NCI-H446 (cell line): Measurements from ENCODE around the gene DNAH11.
"Not testable (repeated sequence)": the region's sequence is repeated elsewhere in the genome, so short reads cannot be mapped to it uniquely, and the experiment has no call there.

Experiments used
- DNase-seq, 2 experiments: peaks; one replicate each; lab custom pipeline; 2025; lab: John Stamatoyannopoulos, UW

DNAH11 gene

DNA sequence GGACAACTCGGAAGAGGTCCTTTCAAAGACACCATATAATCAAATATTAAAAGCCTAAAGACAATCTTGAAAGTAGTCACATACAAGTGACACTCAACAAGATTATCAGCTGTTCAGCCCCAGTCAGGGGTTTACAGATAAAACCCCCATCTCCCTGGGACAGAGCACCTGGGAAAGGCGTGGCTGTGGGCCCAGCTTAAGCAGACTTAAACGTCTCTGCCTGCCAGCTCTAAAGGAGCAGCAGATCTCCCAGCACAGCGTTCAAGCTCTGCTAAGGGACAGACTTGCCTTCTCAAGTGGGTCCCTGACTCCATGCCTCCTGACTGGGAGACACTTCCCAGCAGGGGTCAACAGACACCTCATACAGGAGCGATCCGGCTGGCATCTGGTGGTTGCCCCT lies 384.9 kb downstream of the DNAH11 start:
- DNase-seq, result no peak

DNA sequence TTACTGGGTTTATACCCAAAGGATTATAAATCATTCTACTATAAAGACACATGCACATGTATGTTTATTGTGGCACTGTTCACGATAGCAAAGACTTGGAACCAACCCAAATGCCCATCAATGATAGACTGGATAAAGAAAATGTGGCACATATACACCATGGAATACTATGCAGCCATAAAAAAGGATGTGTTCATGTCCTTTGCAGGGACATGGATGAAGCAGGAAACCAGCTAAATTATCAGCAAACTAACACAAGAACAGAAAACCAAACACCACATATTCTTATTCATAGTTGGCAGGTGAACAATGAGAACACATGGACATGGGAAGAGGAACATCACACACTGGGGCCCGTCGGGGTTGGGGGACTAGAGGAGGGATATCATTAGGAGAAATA lies 390.5 kb downstream of the DNAH11 start:
- not testable (repeated sequence) for DNase-seq

DNA sequence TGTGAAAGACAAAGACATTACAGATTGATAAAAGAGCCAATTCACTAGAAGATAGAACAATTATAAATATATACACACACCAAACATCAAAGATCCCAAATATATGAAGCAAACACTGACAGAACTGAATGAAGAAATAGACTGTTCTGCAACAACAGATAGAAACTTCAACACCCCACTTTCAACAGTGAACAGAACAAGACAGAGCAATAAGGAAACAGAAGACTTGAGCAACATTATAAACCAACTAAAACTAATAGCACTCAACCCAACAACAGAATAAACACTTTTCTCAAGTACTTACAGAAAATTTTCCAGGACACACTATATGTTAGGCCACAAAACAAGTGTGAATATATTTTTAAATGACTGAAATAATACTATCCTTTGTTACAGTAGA lies 392.0 kb downstream of the DNAH11 start:
- DNase-seq, result no peak

DNA sequence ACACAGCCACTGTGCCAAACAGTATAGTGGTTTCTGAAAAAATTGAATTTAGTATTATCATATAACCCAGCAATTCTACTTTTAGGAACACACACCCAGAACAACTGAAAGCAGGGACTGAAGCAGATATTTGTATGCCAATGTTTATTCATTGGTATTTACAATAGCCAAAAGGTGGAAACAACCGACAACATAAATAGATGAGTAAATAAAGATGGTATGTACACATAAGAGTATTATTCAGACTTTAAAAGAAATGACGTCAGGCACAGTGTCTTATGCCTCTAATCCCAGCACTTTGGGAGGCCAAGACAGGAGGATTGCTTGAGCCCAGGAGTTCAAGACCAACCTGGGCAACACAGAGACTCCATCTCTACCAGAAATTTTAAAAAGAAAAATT lies 395.6 kb downstream of the DNAH11 start:
- DNase-seq, result no peak

DNA sequence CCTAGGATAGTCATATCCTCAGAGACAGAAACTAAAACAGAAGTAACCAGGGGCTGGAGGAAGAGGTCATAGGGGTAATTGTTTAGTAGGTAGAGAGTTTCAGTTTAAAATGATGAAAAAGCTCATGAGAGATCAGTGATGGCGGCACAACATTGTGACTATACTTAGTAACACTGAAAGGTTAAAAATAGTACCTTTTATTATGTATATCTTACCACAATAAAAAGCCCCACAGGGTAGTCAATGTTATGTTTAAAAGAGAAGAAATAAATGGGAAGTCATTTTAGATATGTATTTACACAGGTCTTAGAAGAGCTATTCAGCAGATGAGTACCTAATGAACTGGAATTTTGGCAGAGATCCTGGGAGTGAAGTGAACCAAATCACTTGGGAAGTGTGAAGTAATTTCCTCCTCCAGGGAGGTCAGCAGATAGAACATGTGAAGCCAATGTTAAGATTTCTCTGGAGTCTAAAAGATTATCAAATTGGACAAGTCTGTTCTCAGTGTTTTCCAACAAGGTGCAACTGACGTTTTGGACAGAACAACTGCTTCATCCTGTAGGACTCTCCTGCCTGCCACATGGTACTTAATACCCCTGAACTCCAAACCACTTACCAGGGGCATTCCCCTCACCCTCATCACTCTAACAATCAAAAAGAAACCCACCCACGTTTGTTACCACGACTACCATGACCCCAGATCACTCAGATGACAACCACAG lies 396.5 kb downstream of the DNAH11 start:
- DNase-seq, result peak; percentile 26 to 38

DNA sequence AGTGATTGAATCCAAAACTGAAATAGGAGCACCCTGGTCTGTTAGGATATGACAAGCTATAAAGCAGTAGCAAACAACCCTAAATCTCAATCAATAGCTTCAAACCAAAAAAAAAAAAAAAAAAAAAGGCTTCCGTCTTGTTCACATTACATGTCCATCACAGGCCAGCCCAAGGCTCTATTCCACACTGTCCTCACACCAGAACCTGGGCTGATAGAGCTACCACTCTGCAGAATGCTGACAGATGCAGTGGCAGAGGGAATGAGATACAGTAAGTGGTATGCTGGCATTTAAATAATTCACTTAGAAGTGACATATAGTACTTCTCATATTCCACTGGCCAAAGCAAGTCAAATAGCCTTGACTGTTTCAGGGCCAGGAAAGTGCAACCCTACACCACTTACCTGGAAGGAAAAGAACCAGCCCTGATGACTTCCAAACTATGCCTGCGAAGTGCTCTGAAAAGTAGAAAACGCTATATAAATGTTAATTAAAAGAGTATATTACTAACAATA lies 397.1 kb downstream of the DNAH11 start:
- no peak for DNase-seq

DNA sequence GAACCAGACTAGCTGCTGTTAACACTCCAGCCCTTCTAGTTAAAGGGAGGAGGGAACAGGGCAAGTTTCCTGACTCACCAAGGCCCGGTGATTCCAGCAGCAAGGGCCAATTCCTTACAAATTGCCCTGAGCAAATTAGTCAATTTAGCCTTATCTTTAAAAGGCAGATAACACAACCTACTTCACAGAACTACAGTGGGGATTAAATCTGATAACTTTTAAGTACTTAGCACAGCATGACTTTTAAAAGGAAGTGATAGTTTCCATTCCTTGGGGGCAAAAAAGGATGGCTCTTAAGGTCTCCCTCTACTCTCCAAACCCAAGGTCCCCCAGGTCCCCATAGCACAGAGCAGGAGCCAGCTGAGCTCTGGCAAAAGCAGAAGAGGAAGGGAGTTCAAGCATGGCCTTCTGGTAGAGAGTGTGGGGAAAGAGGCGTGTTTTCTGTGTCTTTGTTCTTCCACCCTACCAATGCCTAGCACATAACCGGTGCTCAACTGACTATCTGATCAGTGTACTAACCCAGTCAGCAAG lies 398.8 kb downstream of the DNAH11 start:
- no peak for DNase-seq

DNA sequence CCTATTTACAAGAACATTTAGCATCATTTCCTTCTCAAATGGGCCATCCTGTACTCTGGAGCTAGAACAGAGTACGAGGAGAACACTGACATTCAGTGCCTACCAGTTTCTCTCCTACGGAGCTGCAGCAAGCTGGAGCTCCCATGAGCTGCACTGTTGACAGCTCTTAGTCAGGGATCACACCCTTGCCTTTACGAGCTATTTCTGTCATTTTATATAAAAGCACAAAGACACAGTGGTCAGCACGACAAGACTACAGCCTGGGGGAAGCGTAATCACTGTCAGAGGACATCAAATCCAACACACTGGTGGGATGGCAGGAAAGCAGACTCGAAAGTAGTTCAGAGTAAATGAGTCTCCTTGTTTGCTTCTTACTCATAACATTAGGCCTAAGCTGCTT lies 400.1 kb downstream of the DNAH11 start:
- DNase-seq, result no peak

DNA sequence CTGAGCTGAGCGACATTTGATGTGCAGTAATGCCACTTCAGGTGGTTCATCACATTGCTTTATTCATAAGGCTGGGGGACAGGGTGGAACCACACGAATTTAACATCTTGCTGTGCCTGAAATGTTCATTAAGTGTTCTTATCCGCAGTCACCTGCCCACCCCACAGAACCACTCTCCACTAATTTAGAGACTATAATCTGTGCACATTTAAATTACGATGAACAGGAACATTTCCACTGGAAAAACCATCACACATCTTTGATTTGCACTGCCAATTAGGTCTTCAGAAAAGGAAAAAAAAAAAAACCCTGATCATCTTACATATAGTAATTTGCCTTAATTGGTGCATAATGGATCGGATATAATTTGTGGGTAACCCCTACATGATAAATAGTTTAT lies 400.6 kb downstream of the DNAH11 start:
- DNase-seq, result no peak

DNA sequence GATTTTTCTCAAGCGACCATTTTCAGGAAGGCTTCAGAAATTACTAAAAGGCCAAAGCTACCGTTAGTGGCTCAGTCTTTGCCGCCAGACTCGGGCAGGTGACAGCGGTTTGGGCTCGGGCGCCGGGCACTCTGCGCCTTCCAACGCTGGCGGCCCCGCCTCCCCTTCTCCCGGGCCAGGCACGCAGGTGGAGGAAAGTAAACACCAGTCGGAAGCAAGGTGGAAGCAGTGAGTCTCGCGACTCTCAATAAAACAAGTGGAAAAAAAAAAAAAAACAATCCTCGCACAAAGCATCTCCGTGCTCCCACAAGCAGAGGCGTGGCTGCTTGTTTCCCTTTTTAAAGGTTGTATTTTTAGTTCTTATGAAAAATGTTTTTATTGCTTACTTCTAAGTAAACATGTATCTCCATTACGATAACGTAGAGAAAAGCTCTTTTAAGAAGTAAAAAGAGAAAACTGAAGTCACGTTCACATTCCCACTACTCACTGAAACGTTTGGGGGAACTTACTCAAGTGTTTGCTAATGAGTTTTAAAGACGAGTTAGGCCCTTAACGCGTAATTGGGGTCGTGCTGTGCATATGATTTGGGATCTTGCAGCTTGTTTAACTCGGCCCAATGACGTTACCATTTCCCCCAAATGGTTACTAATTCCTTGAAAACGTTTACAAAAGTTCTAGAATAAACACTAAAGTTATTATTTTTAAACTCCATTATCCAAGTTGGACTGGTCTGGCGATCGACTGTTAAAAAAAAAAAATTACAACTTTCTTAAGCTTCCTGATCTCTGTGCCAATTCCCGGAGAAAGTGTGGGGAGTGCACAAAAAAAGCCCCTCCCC lies 402.0 kb downstream of the DNAH11 start:
- no peak for DNase-seq

DNA sequence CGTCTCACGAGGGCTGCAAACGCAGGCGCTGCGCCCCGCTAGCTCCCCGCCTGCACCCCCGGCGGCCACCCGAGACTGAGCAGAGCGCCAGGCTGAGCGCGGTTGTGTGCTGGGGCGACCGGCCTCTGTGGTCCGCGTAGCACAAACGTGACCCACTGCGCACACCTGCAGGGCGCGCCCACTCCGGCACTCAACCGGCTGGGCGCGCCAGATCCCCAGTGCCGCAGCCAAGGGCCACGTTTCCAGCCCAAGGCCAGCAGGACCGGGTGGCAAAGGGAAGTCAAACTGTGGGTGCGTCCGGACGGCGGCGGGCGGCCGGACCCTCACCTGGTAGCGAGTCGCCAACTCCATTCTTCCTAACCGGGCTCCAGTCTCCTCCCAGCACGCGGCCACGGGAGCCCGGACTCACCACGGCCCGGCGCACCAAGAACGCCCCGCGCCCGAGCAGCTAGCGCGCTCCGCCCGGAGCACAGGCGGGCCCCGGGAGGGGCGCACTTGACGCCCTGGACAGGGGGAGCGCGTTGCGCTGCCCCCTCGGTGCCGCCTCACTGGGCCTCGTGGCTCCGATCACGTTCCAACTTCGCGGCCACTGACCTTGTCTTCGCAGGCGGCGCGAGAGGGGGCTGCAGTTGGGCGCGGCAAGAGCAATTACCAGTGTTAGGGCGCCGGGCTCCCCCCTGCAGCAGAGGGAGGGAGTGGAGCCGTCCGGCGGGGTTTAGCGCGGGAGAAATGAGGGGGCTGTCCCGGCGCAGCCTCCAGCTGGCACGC lies 402.8 kb downstream of the DNAH11 start, which contains the start of gene CDCA7L:
TSS of gene CDCA7L (minus strand) at position 446 of the 768 bp plus-strand sequence. CDS start at position 351, 95 bp downstream.
- DNase-seq, result peak in 1 of 2 experiments; percentile 74

DNA sequence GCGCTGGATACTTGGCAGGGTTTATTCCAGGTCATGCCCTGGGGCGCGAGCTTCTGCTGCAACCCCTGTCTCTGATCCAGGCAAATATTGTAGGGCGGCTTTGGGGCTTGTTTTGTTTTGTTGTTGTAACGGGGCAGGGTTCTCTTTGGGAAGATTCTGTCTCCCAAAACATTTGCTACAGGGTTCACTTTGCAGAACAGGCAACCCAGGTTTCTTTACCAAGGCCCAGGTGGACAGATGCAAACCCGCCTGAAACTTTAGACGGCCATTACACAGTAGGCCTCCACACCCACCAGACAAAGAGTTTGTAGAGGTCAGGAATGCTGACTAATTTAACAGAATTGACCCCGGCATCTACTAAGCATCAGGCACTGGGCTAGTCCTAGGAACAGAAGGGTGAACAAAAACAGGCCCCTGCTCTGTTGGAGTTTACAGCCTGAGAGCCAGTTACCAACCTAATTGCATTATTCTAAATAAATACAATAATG lies 403.4 kb downstream of the DNAH11 start:
- peak in 1 of 2 experiments; percentile 23 for DNase-seq

DNA sequence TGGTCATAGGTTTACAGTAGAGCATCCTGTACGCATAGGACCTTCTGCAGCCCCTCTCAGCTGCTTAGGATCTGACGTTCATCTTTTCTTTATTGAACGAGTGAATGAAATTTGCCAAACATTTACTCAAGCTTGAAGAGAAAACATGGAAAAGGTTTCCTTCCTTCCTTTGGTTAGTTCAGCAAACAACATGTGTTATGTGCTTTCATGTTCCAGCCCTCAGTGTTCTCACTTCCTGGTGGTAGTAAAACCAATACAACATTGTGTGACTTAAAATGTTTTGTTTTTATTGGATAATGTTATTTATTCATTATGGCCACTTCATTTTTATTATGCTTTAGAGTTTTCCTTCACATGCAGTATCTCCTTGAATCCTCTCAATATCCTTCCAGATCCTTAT lies 404.2 kb downstream of the DNAH11 start:
- DNase-seq, result no peak

DNA sequence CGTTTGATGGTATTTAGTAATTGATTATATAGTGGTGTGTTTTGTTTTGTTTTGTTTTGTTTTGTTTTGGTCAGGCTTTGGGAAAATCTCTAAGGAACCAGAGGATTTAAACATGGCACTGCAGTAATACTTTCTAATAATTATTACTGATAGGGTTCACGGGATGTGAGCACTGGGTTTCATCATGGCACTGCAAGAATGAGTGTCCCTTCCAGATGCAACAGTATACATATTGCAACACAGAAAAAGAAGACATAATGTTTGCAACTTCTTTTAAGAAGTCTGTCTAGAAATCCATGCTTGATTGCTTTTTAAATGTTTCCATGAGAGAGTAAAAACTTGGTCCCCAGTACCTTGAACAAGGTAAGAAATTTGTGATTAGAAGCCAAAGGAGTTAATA lies 405.1 kb downstream of the DNAH11 start:
- DNase-seq, result no peak

DNA sequence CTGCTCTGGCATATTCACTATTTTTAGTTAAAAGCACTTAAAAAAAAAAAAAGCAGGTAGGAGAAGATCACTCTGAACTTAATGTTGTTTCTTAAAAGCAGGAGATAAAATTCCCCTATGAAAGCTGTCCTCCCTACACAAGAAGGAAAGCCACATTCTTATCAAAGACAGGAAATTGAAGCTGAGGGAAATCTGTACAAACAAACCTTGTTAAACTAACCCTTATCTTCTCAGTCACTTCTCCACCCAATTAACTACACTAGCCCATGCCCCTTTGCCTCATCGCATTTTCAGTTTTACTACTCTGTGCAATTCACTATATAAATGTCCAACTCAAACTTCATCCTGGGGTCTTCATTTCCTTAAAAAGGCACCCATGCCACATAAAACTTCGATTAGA lies 405.5 kb downstream of the DNAH11 start:
- no peak for DNase-seq

DNA sequence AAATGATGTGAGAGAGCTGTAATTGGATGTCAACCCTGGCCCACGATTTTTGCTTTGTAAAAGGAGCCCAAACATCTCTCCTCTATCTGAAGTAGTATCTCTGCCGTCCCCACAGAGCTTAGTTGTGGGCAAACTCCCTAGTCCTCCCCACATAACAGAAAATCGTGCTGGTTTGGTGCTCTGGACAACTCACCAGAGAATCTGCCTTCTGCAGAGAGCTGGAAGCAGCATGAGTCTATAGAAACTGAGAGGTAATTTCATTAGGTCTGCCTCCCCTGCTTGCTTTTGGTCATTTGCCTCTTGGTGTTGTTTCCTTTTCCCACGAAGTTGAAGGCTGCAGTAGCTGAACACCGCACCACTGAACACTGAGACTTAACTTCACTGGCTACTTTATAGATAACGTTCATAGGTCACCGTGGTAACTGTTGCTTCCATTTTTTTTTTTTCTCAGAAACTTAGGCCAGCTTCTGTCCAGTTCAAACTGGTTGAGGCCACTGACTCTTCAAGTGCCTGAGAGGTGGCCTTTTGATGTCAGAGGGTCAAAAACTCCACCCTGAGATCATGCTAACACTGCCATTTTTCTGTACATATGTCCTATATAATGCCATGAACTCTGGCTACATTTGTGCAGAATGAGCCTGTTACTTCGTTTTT lies 406.2 kb downstream of the DNAH11 start:
- no peak for DNase-seq
